ENCODE measurements around the gene NCSTN.
"Not testable (repeated sequence)": the region's sequence is repeated elsewhere in the genome, so short reads cannot be mapped to it uniquely, and the experiment has no call there.

NCSTN gene

GRCh38 chr1:160384812-160385211, 41.6 kb downstream of the NCSTN start:
- H2BK12ac ChIP-seq (ENCODE audit: low read length); H4K91ac ChIP-seq (ENCODE audit: low read depth, low read length); H3K4me3 ChIP-seq (ENCODE audit: low read depth, low read length); H3K14ac ChIP-seq (ENCODE audit: low read length); H3K9me3 ChIP-seq (ENCODE audit: insufficient read depth, low read depth, low read length); H3K4me1 ChIP-seq (ENCODE audit: control insufficient read depth in 1 of 2, insufficient read depth in 2 of 2, low read length in 2 of 2); H3K23ac ChIP-seq (ENCODE audit: low read length); H3K18ac ChIP-seq (ENCODE audit: low read length); H2BK5ac ChIP-seq (ENCODE audit: low read depth, low read length, poor library complexity); H4K8ac ChIP-seq (ENCODE audit: low read depth, low read length); H2AK5ac ChIP-seq (ENCODE audit: low read length); H3K79me1 ChIP-seq (ENCODE audit: low read length); H4K12ac ChIP-seq (ENCODE audit: low read depth, low read length); H3K4ac ChIP-seq (ENCODE audit: low read depth, low read length); H3K9ac ChIP-seq (ENCODE audit: low read length); H3K27ac ChIP-seq (ENCODE audit: low read depth, low read length); H3K36me3 ChIP-seq (ENCODE audit: control insufficient read depth in 1 of 2, insufficient read depth in 2 of 2, low read length in 2 of 2); DNase-seq; H3K27me3 ChIP-seq (ENCODE audit: insufficient read depth, low read length); H3K79me2 ChIP-seq (ENCODE audit: control insufficient read depth, insufficient read depth, low read length, poor library complexity); H3K4me2 ChIP-seq (ENCODE audit: low read length); H2BK120ac ChIP-seq (ENCODE audit: insufficient read depth, low read length, poor library complexity); H2AFZ ChIP-seq (ENCODE audit: insufficient read depth, low read length, poor library complexity): not testable (repeated sequence)
- no CpG with 5 or more reads among the region's 2 CpGs for WGBS (ENCODE audit: extremely low coverage, insufficient coverage, insufficient read length)

- not testable (repeated sequence) for H3K79me1 ChIP-seq (ENCODE audit: low read length); H2AFZ ChIP-seq (ENCODE audit: insufficient read depth, low read length, poor library complexity); DNase-seq; H2BK120ac ChIP-seq (ENCODE audit: insufficient read depth, low read length, poor library complexity); H3K4me1 ChIP-seq (ENCODE audit: control insufficient read depth in 1 of 2, insufficient read depth in 2 of 2, low read length in 2 of 2); H4K12ac ChIP-seq (ENCODE audit: low read depth, low read length); H3K4me2 ChIP-seq (ENCODE audit: low read length); H2BK5ac ChIP-seq (ENCODE audit: low read depth, low read length, poor library complexity); H3K27ac ChIP-seq (ENCODE audit: low read depth, low read length); H3K36me3 ChIP-seq (ENCODE audit: control insufficient read depth in 1 of 2, insufficient read depth in 2 of 2, low read length in 2 of 2); H3K27me3 ChIP-seq (ENCODE audit: insufficient read depth, low read length); H2BK12ac ChIP-seq (ENCODE audit: low read length); H3K18ac ChIP-seq (ENCODE audit: low read length); H4K8ac ChIP-seq (ENCODE audit: low read depth, low read length); H3K23ac ChIP-seq (ENCODE audit: low read length); H4K91ac ChIP-seq (ENCODE audit: low read depth, low read length); H3K14ac ChIP-seq (ENCODE audit: low read length); H3K9me3 ChIP-seq (ENCODE audit: insufficient read depth, low read depth, low read length); H2AK5ac ChIP-seq (ENCODE audit: low read length); H3K4me3 ChIP-seq (ENCODE audit: low read depth, low read length); H3K4ac ChIP-seq (ENCODE audit: low read depth, low read length); H3K79me2 ChIP-seq (ENCODE audit: control insufficient read depth, insufficient read depth, low read length, poor library complexity); H3K9ac ChIP-seq (ENCODE audit: low read length)
- WGBS (ENCODE audit: extremely low coverage, insufficient coverage, insufficient read length), result no CpG with 5 or more reads among the region's 4 CpGs
Observed at GRCh38 chr1:160388406-160388805, 45.2 kb downstream of the NCSTN start.

- Histone ChIP-seq H3K27ac (ENCODE audit: low read depth, low read length) (no peak overlapping the region), H3K23ac (ENCODE audit: low read length) (no peak overlapping the region), H2BK120ac (ENCODE audit: insufficient read depth, low read length, poor library complexity) (no peak overlapping the region), H3K4ac (ENCODE audit: low read depth, low read length) (no peak overlapping the region), H3K14ac (ENCODE audit: low read length) (no peak overlapping the region), H2BK12ac (ENCODE audit: low read length) (no peak overlapping the region), H3K18ac (ENCODE audit: low read length) (no peak overlapping the region), H4K91ac (ENCODE audit: low read depth, low read length) (no peak overlapping the region), H2AK5ac (ENCODE audit: low read length) (no peak overlapping the region), H4K12ac (ENCODE audit: low read depth, low read length) (no peak overlapping the region), H2BK5ac (ENCODE audit: low read depth, low read length, poor library complexity) (no peak overlapping the region), H4K8ac (ENCODE audit: low read depth, low read length) (no peak overlapping the region), H3K9ac (ENCODE audit: low read length) (no peak overlapping the region), H3K4me2 (ENCODE audit: low read length) (no peak overlapping the region), H3K79me1 (ENCODE audit: low read length) (peaks cover under 1% of the 10 kb centered on the region), H3K9me3 (ENCODE audit: insufficient read depth, low read depth, low read length) (no peaks in the 10 kb centered on the region), H2AFZ (ENCODE audit: insufficient read depth, low read length, poor library complexity) (no peak overlapping the region), H3K4me1 (ENCODE audit: control insufficient read depth in 1 of 2, insufficient read depth in 2 of 2, low read length in 2 of 2) (peaks cover 0 to 3% of the 10 kb centered on the region in 2 experiments), H3K27me3 (ENCODE audit: insufficient read depth, low read length) (no peaks in the 10 kb centered on the region), H3K79me2 (ENCODE audit: control insufficient read depth, insufficient read depth, low read length, poor library complexity) (no peaks in the 10 kb centered on the region), H3K36me3 (ENCODE audit: control insufficient read depth in 1 of 2, insufficient read depth in 2 of 2, low read length in 2 of 2) (no peaks in the 10 kb centered on the region), H3K4me3 (ENCODE audit: low read depth, low read length) (no peak overlapping the region)
- no peak for DNase-seq
- no CpG with 5 or more reads among the region's 8 CpGs for WGBS (ENCODE audit: extremely low coverage, insufficient coverage, insufficient read length)
Observed at GRCh38 chr1:160394673-160395072, 51.5 kb downstream of the NCSTN start.

- no peak overlapping the region for H3K18ac ChIP-seq (ENCODE audit: low read length)
- no peaks in the 10 kb centered on the region for H3K27me3 ChIP-seq (ENCODE audit: insufficient read depth, low read length)
- H4K12ac ChIP-seq (ENCODE audit: low read depth, low read length), result no peak overlapping the region
- peaks cover 13% of the 10 kb centered on the region for H3K79me1 ChIP-seq (ENCODE audit: low read length)
- no peak overlapping the region for H2AK5ac ChIP-seq (ENCODE audit: low read length)
- H2BK5ac ChIP-seq (ENCODE audit: low read depth, low read length, poor library complexity), result no peak overlapping the region
- no peak overlapping the region for H2BK120ac ChIP-seq (ENCODE audit: insufficient read depth, low read length, poor library complexity)
- H3K4ac ChIP-seq (ENCODE audit: low read depth, low read length), result no peak overlapping the region
- H4K91ac ChIP-seq (ENCODE audit: low read depth, low read length), result no peak overlapping the region
- H3K23ac ChIP-seq (ENCODE audit: low read length), result no peak overlapping the region
- H3K4me3 ChIP-seq (ENCODE audit: low read depth, low read length), result no peak overlapping the region
- DNase-seq, result no peak
- H3K9me3 ChIP-seq (ENCODE audit: insufficient read depth, low read depth, low read length), result no peaks in the 10 kb centered on the region
- H3K14ac ChIP-seq (ENCODE audit: low read length), result no peak overlapping the region
- no peak overlapping the region for H3K4me2 ChIP-seq (ENCODE audit: low read length)
- H2AFZ ChIP-seq (ENCODE audit: insufficient read depth, low read length, poor library complexity), result no peak overlapping the region
- H3K36me3 ChIP-seq (ENCODE audit: control insufficient read depth in 1 of 2, insufficient read depth in 2 of 2, low read length in 2 of 2), result no peaks in the 10 kb centered on the region
- no peak overlapping the region for H2BK12ac ChIP-seq (ENCODE audit: low read length)
- H3K79me2 ChIP-seq (ENCODE audit: control insufficient read depth, insufficient read depth, low read length, poor library complexity), result peaks cover 8% of the 10 kb centered on the region
- no peak overlapping the region for H3K27ac ChIP-seq (ENCODE audit: low read depth, low read length)
- H3K9ac ChIP-seq (ENCODE audit: low read length), result no peak overlapping the region
- peaks cover 10 to 20% of the 10 kb centered on the region in 2 experiments for H3K4me1 ChIP-seq (ENCODE audit: control insufficient read depth in 1 of 2, insufficient read depth in 2 of 2, low read length in 2 of 2)
- H4K8ac ChIP-seq (ENCODE audit: low read depth, low read length), result no peak overlapping the region
- no CpG with 5 or more reads among the region's 1 CpG for WGBS (ENCODE audit: extremely low coverage, insufficient coverage, insufficient read length)
Observed at GRCh38 chr1:160397651-160398050, 54.5 kb downstream of the NCSTN start.

Measured in trophoblast cell (in vitro differentiated cells and primary cell).